ENCODE measurements around the gene AMMECR1L.
"Not testable (repeated sequence)": the region's sequence is repeated elsewhere in the genome, so short reads cannot be mapped to it uniquely, and the experiment has no call there.

AMMECR1L gene

GRCh38 chr2:127887082-127887775 lies 1.5 kb upstream of the AMMECR1L start:
- DNase-seq (ENCODE audit: low read depth) = no peak

- not testable (repeated sequence) for DNase-seq (ENCODE audit: low read depth)
Measured at GRCh38 chr2:127886593-127886935, 808 bp upstream of the AMMECR1L start.

GRCh38 chr2:127884861-127885740 lies 655 bp downstream of the AMMECR1L start:
- not testable (repeated sequence) for DNase-seq (ENCODE audit: low read depth)

GRCh38 chr2:127884436-127884835 lies 1.3 kb downstream of the AMMECR1L start:
- peak; percentile 81 for DNase-seq (ENCODE audit: low read depth)

GRCh38 chr2:127879899-127880298 lies 5.9 kb downstream of the AMMECR1L start:
- no peak for DNase-seq (ENCODE audit: low read depth)

GRCh38 chr2:127877626-127878025 lies 8.1 kb downstream of the AMMECR1L start:
- DNase-seq (ENCODE audit: low read depth) = no peak

GRCh38 chr2:127877136-127877535 lies 8.6 kb downstream of the AMMECR1L start:
- DNase-seq (ENCODE audit: low read depth) = no peak

- no peak for DNase-seq (ENCODE audit: low read depth)
Measured at GRCh38 chr2:127874378-127875269, 11.1 kb downstream of the AMMECR1L start.

- DNase-seq (ENCODE audit: low read depth) = no peak
Measured at GRCh38 chr2:127873707-127874303, 12.0 kb downstream of the AMMECR1L start.

GRCh38 chr2:127872354-127872753 lies 13.4 kb downstream of the AMMECR1L start:
- no peak for DNase-seq (ENCODE audit: low read depth)

- DNase-seq (ENCODE audit: low read depth) = no peak
Measured at GRCh38 chr2:127865926-127866325, 19.8 kb downstream of the AMMECR1L start.

- no peak for DNase-seq (ENCODE audit: low read depth)
Measured at GRCh38 chr2:127864877-127865276, 20.9 kb downstream of the AMMECR1L start.

GRCh38 chr2:127862228-127862627 lies 23.5 kb downstream of the AMMECR1L start:
- DNase-seq (ENCODE audit: low read depth) = no peak

GRCh38 chr2:127860130-127860529 lies 25.6 kb downstream of the AMMECR1L start:
- no peak for DNase-seq (ENCODE audit: low read depth)

GRCh38 chr2:127859712-127860085 lies 26.1 kb downstream of the AMMECR1L start:
- DNase-seq (ENCODE audit: low read depth) = no peak

- no peak for DNase-seq (ENCODE audit: low read depth)
Measured at GRCh38 chr2:127857265-127857808, 28.4 kb downstream of the AMMECR1L start.

- DNase-seq (ENCODE audit: low read depth) = peak; percentile 41
Measured at GRCh38 chr2:127853671-127854070, 32.1 kb downstream of the AMMECR1L start.

- no peak for DNase-seq (ENCODE audit: low read depth)
Measured at GRCh38 chr2:127852388-127852787, 33.4 kb downstream of the AMMECR1L start.

- no peak for DNase-seq (ENCODE audit: low read depth)
Measured at GRCh38 chr2:127847931-127848330, 37.8 kb downstream of the AMMECR1L start.

GRCh38 chr2:127844973-127845372 lies 40.8 kb downstream of the AMMECR1L start:
- DNase-seq (ENCODE audit: low read depth) = no peak

- DNase-seq (ENCODE audit: low read depth) = no peak
Measured at GRCh38 chr2:127843677-127844076, 42.1 kb downstream of the AMMECR1L start.
